ENCODE results near the gene DYRK1B.

DNA sequence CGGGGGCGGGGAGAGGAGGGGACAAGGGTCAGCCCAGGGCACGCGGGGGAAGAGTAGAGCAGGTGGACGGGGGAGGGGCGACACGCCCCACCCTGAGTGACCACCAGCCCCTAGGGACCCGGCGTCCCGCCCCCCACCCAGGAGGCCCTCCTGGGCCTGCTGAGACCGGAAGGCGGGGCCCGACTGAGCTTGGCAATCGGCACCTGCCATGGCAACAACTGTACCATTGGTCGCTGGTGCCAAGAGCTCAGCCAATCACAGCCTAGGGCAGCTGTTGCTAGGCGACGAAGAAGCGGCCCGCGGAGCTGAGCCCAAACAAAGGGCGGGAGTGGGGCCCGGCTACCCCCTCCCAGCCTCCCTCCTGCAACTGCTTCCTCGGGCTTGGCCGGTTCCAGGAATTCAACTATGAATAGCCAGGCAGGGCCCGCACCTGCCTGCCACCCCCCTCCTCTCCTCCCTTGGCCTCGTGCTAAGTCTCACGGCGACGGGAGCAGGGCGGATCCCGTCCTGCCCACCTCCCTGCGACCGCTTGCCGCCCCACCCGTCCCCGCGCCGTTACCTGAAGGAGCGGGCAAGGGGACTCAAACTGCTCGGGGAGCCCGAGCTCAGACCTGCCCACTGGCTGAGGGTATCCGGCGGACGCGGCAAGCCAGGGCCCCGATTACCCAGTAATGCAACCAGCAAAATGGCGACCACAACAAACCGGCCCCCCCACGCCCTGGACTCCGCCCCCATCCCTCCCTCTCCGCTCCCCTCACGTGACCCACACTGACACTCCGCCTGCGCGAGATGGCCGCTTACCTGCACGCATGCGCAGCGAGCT, at the start of gene DYRK1B:
- no peak for TF ChIP-seq CTCF (IDR thresholded peaks at IDR 0.05; ENCODE audit: insufficient read depth, low read depth, low read length)
- no peak for TF ChIP-seq EZH2 (IDR thresholded peaks at IDR 0.05; ENCODE audit: insufficient read depth, low read length)

Data from astrocyte (in vitro differentiated cells and primary cell).